Kidney (tissue), 14 donors: Measurements from ENCODE around the gene PHACTR2. TPM values are rescaled to one million over a fixed set of nuclear protein-coding genes. Genes with fewer than 3 reads are reported as not detected.
"Not testable (repeated sequence)": the region's sequence is repeated elsewhere in the genome, so short reads cannot be mapped to it uniquely, and the experiment has no call there.

Source experiments
- DNase-seq, 5 donors: peaks; one replicate each; pipeline ENCODE4 v3.0.0-alpha.2; 2013 to 2020
- FAIRE-seq: peaks from 2 replicates; lab custom pipeline; 2012; peaks lifted over from hg19 to GRCh38; lab: Jason Lieb, UNC
- H3K27ac ChIP-seq, 2 donors: one replicate each; pipeline ENCODE4 v1.7.0; 2013; ENCODE audit warnings: low read depth in 2 of 2, low read length in 2 of 2, inconsistent platforms in 1 of 2
- H3K27me3 ChIP-seq: one replicate; pipeline ENCODE4 v1.7.1; 2013; ENCODE audit warnings: low read length, inconsistent platforms; ENCODE audit not compliant: control insufficient read depth, insufficient read depth
- H3K36me3 ChIP-seq, 3 donors: one replicate each; pipeline versions ENCODE4 v1.7.0 to v1.7.1; 2013; ENCODE audit warnings: low read length in 3 of 3, control low read depth in 1 of 3, inconsistent platforms in 1 of 3; ENCODE audit not compliant: insufficient read depth in 3 of 3, control insufficient read depth in 2 of 3
- H3K4me1 ChIP-seq, 3 donors: one replicate each; pipeline versions ENCODE4 v1.7.0 to v1.7.1; 2013; ENCODE audit warnings: low read length in 3 of 3, inconsistent platforms in 1 of 3, low read depth in 1 of 3; ENCODE audit not compliant: control insufficient read depth in 2 of 3, insufficient read depth in 2 of 3
- H3K4me3 ChIP-seq, 3 donors: one replicate each; pipeline versions ENCODE4 v1.7.0 to v1.8.1; 2013; ENCODE audit warnings: low read length in 3 of 3, control low read depth in 1 of 3, inconsistent platforms in 1 of 3
- H3K9ac ChIP-seq, 3 donors: one replicate each; pipeline versions ENCODE4 v1.7.0 to v1.7.1; 2013; ENCODE audit warnings: low read length in 3 of 3, control low read depth in 1 of 3, inconsistent platforms in 1 of 3
- H3K9me3 ChIP-seq, 3 donors: one replicate each; pipeline versions ENCODE4 v1.7.0 to v1.7.1; 2013; ENCODE audit warnings: low read length in 3 of 3, control low read depth in 1 of 3, inconsistent platforms in 1 of 3; ENCODE audit not compliant: control insufficient read depth in 2 of 3, insufficient read depth in 1 of 3
- intact Hi-C: fragments of 100-400 bp; cut with DNase I; formaldehyde crosslinking; loops from one replicate; pipeline ENCODE4 v1.11.1; 2022
- polyA plus RNA-seq: library from polyadenylated mRNA; stranded (reverse); fragments of 350-450 nt; fragmentation: Illumina TruSeq; extraction: RNeasy Lipid Tissue Mini Kit (QIAGEN cat#74804); gene quantifications from one replicate; pipeline ENCODE4 v1.2.3, GENCODE V29; 2014; ENCODE audit warnings: low read depth, low replicate concordance; ENCODE audit not compliant: insufficient read depth
- total RNA-seq: library from RNA; stranded (reverse); fragmentation: NEBNext Ultra II Directional; extraction: Animal tissue kit (Norgen Biotek cat#: 25700); gene quantifications from one replicate; pipeline ENCODE4 v1.2.1, GENCODE V29; 2021
- TF ChIP-seq, protein P1 (sequence below): IDR thresholded peaks from 3 replicates; pipeline ENCODE4 v1.5.1; 2012; ENCODE audit warnings: mild to moderate bottlenecking, moderate library complexity, borderline replicate concordance; ENCODE audit not compliant: insufficient read depth; ENCODE audit errors: extremely low read depth
- donor health status: control.
- donor health status: control.
- donor health status: control.
- donor health status: control.
- donor health status: control.
- donor health status: DM: yes; HTN: yes; CAD: no.
- donor health status: Normal renal cell carcinoma (clear cell type).

The PHACTR2 gene
- total and polyA plus RNA-seq, 2 donors from 2014 or later: 3.5 to 56.1 TPM

DNA sequence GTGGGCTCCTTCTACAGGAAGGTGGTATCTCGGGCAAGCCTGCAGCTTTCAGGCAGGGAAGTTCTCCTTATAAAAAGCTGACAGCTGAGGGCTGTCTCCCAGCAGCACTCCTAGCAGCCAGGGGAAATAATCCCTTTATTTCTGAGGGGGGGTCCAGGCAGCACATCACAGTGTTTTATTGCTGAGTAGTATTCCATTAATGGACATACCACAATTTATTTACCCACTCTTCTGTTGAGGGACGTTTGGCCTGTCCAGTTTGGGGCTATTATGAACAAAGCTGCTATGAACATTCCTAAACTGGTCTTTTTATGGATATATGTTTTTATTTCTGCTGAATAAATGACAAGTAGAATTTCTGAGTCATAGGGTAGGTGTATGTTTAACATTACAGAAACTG, 20.0 kb upstream of the PHACTR2 start:
- Histone ChIP-seq H3K4me1 (no peaks in the 10 kb centered on the region), H3K36me3 (no peaks in the 10 kb centered on the region), H3K27ac (no peak overlapping the region), H3K27me3 (no peaks in the 10 kb centered on the region), H3K9ac (no peak overlapping the region), H3K9me3 (peaks cover 0 to 8% (median 0%) of the 10 kb centered on the region in 3 donors), H3K4me3 (no peak overlapping the region)
- TF ChIP-seq, protein P1, sequence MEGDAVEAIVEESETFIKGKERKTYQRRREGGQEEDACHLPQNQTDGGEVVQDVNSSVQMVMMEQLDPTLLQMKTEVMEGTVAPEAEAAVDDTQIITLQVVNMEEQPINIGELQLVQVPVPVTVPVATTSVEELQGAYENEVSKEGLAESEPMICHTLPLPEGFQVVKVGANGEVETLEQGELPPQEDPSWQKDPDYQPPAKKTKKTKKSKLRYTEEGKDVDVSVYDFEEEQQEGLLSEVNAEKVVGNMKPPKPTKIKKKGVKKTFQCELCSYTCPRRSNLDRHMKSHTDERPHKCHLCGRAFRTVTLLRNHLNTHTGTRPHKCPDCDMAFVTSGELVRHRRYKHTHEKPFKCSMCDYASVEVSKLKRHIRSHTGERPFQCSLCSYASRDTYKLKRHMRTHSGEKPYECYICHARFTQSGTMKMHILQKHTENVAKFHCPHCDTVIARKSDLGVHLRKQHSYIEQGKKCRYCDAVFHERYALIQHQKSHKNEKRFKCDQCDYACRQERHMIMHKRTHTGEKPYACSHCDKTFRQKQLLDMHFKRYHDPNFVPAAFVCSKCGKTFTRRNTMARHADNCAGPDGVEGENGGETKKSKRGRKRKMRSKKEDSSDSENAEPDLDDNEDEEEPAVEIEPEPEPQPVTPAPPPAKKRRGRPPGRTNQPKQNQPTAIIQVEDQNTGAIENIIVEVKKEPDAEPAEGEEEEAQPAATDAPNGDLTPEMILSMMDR: no peak
- no peak for DNase-seq
- FAIRE-seq: no peak
- intact Hi-C loops: no loop called here

DNA sequence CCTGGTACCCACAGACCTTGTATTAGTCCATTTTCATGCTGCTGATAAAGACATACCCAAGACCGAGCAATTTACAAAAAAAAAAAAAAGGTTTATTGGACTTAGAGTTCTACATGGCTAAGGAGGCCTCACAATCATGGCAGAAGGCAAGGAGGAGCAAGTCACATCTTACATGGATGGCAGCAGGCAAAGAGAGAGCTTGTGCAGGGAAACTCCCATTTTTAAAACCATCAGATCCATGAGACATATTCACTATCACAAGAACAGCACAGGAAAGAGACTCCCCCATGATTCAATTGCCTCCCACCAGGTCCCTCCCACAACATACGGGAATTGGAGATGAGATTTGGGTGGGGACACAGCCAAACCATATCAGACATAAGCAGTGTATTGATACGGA, 17.6 kb upstream of the PHACTR2 start:
- H3K9ac ChIP-seq, H3K27me3 ChIP-seq, intact Hi-C loops, H3K36me3 ChIP-seq, H3K27ac ChIP-seq, H3K4me1 ChIP-seq, DNase-seq, H3K4me3 ChIP-seq, FAIRE-seq: not testable (repeated sequence)
- H3K9me3 ChIP-seq: peaks cover 0 to 11% (median 0%) of the 10 kb centered on the region in 3 donors

DNA sequence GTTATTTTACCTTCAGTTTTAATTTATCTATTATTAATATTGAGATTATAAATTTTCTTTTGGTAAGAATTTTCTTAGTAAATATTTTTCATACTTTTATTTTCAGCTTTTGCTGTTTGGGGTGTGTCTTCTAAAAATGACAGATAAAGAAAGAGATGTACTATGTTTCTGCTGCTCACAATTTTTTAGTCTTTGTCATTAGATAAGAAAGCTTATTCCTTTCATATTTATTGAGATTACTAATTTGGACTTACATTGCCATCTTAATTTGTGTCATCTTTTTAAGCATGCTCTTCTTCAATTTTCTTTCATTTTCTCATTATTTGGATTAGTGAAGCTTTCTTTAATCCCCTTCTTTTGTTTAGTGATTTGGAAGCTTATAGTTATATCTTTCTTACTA, 13.6 kb upstream of the PHACTR2 start:
- Histone ChIP-seq H3K4me1 (no peaks in the 10 kb centered on the region), H3K27ac (no peak overlapping the region), H3K27me3 (no peaks in the 10 kb centered on the region), H3K9ac (no peak overlapping the region), H3K9me3 (peaks cover 0 to 6% (median 0%) of the 10 kb centered on the region in 3 donors), H3K36me3 (no peaks in the 10 kb centered on the region), H3K4me3 (no peak overlapping the region)
- intact Hi-C loops: no loop called here
- peak; percentile 88 for FAIRE-seq
- TF ChIP-seq, protein P1: no peak
- no peak for DNase-seq

DNA sequence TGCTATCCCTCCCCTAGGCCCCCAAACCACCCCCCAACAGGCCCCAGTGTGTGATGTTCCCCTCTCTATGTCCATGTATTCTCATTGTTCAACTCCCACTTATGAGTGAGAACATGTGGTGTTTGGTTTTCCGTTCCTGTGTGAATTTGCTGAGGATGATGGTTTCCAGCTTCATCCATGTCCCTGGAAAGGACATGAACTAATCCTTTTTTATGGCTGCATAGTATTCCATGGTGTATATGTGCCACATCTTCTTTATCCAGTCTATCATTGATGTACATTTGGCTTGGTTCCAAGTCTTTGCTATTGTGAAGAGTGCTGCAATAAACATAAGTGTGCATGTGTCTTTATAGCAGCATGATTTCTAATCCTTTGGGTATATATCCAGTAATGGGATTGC, 11.8 kb upstream of the PHACTR2 start:
- intact Hi-C loops, DNase-seq, FAIRE-seq, H3K27ac ChIP-seq, H3K4me3 ChIP-seq, H3K36me3 ChIP-seq, H3K4me1 ChIP-seq, H3K9ac ChIP-seq, H3K27me3 ChIP-seq, H3K9me3 ChIP-seq: not testable (repeated sequence)

GRCh38 chr6:143669483-143669882, 8.3 kb upstream of the PHACTR2 start:
- intact Hi-C loops, H3K9ac ChIP-seq, FAIRE-seq, H3K27me3 ChIP-seq, DNase-seq, H3K4me3 ChIP-seq, H3K36me3 ChIP-seq, H3K4me1 ChIP-seq, H3K27ac ChIP-seq, H3K9me3 ChIP-seq: not testable (repeated sequence)
